Endothelial cell of umbilical vein (primary cell): ENCODE results near the gene ETFBKMT. TPM values are rescaled to one million over a fixed set of nuclear protein-coding genes. Genes with fewer than 3 reads are reported as not detected.
"Not testable (repeated sequence)": the region's sequence is repeated elsewhere in the genome, so short reads cannot be mapped to it uniquely, and the experiment has no call there.

Experiments
- BruUV-seq: library from RNA; stranded (reverse); fragments of 400-500 nt; replicated peaks from 2 replicates; lab custom pipeline; 2021; lab: Mats Ljungman, UMichigan
- CTCF ChIA-PET: fragments of 300-600, 350-600 bp; sonication (Branson Sonifier 250); formaldehyde crosslinking; loops from one replicate; lab custom pipeline; 2021; ENCODE audit warnings: antibody characterized with exemption, inconsistent platforms; lab: Charles Lee
- POLR2A ChIA-PET: fragments of 300-600, 350-600 bp; sonication (Branson Sonifier 250); formaldehyde crosslinking; loops from one replicate; lab custom pipeline; 2021; ENCODE audit warnings: antibody characterized with exemption, inconsistent platforms; lab: Charles Lee
- DNase-seq: peaks from one replicate; pipeline ENCODE4 v3.0.0-alpha.2; 2011; ENCODE audit warnings: low read depth, low spot score
- FAIRE-seq: peaks from 2 replicates; lab custom pipeline; 2011; peaks lifted over from hg19 to GRCh38; lab: Jason Lieb, UNC
- H2AFZ ChIP-seq: 2 replicates; pipeline ENCODE4 v1.6.0; 2012; ENCODE audit warnings: low read depth, low read length, control low read depth, inconsistent platforms
- H3K27ac ChIP-seq: 2 replicates; pipeline ENCODE4 v1.5.1; 2011; ENCODE audit warnings: low read depth, mild to moderate bottlenecking, control low read depth, low read length, moderate library complexity; ENCODE audit not compliant: insufficient read depth
- H3K27me3 ChIP-seq, 2 experiments: 2 replicates each; pipeline versions ENCODE4 v1.6.0 to v1.6.1; 2011; ENCODE audit warnings: low read length in 2 of 2, mixed read lengths in 1 of 2; ENCODE audit not compliant: control insufficient read depth in 2 of 2, insufficient read depth in 2 of 2
- H3K36me3 ChIP-seq, 2 experiments: 2 replicates in 1 of 2; 3 replicates in 1 of 2; pipeline ENCODE4 v1.5.1; 2011; ENCODE audit warnings: low read length in 2 of 2, mild to moderate bottlenecking in 1 of 2, moderate library complexity in 1 of 2; ENCODE audit not compliant: control insufficient read depth in 2 of 2, insufficient read depth in 2 of 2; ENCODE audit errors: extremely low read depth in 1 of 2
- H3K4me1 ChIP-seq: 3 replicates; pipeline ENCODE4 v1.5.1; 2011; ENCODE audit warnings: mild to moderate bottlenecking, low read length; ENCODE audit not compliant: control insufficient read depth, insufficient read depth; ENCODE audit errors: extremely low read depth
- H3K4me2 ChIP-seq: 2 replicates; pipeline ENCODE4 v1.6.1; 2011; ENCODE audit warnings: low read length, control low read depth, mixed read lengths; ENCODE audit not compliant: insufficient read depth
- H3K4me3 ChIP-seq, 3 experiments: fragments of 200-600 bp in 1 of 3; sonication (generic), shearing (Covaris generic) in 1 of 3; replicated peaks in 1 of 3; 2 replicates each; pipeline ENCODE4 v1.5.1; 2011 to 2016; ENCODE audit warnings: control low read depth in 3 of 3, low read length in 3 of 3, mild to moderate bottlenecking in 2 of 3, inconsistent platforms in 1 of 3, low read depth in 1 of 3, moderate library complexity in 1 of 3; ENCODE audit not compliant: insufficient read depth in 1 of 3
- H3K79me2 ChIP-seq: 2 replicates; pipeline ENCODE4 v1.6.0; 2012; ENCODE audit warnings: low read length, inconsistent platforms; ENCODE audit not compliant: control insufficient read depth, insufficient read depth
- H3K9ac ChIP-seq: replicated peaks from 2 replicates; pipeline ENCODE3; 2011; ENCODE audit warnings: low read length, control low read depth; ENCODE audit not compliant: insufficient read depth; ENCODE audit errors: extremely low read depth
- H3K9me1 ChIP-seq: replicated peaks from 3 replicates; pipeline ENCODE4 v1.6.0; 2011; ENCODE audit warnings: mild to moderate bottlenecking, low read length; ENCODE audit not compliant: control insufficient read depth, insufficient read depth; ENCODE audit errors: extremely low read depth
- H3K9me3 ChIP-seq: replicated peaks from 2 replicates; pipeline ENCODE4 v1.5.1; 2012; ENCODE audit warnings: low read length, inconsistent platforms; ENCODE audit not compliant: control insufficient read depth, insufficient read depth
- H4K20me1 ChIP-seq: replicated peaks from 2 replicates; pipeline ENCODE3; 2011; ENCODE audit warnings: mild to moderate bottlenecking, low read length; ENCODE audit not compliant: control insufficient read depth, insufficient read depth; ENCODE audit errors: extremely low read depth
- CTCF ChIP-seq, 2 donors: IDR thresholded peaks; 1 replicate in 1 of 2; 2 replicates in 1 of 2; pipeline ENCODE4 v1.5.1; 2011; ENCODE audit warnings: low read length in 2 of 2, mild to moderate bottlenecking in 2 of 2, moderate library complexity in 2 of 2, control low read depth in 1 of 2, inconsistent platforms in 1 of 2, low read depth in 1 of 2; ENCODE audit not compliant: insufficient read depth in 1 of 2; ENCODE audit errors: extremely low read depth in 1 of 2
- EZH2 ChIP-seq: IDR thresholded peaks from 2 replicates; pipeline ENCODE4 v1.6.1; 2012; ENCODE audit warnings: borderline replicate concordance, low read depth, mild to moderate bottlenecking, moderate library complexity, low read length, inconsistent platforms; ENCODE audit not compliant: severe bottlenecking
- FOS ChIP-seq: IDR thresholded peaks from 2 replicates; pipeline ENCODE4 v1.6.1; 2011; ENCODE audit warnings: mild to moderate bottlenecking, low read length, moderate library complexity, borderline replicate concordance; ENCODE audit not compliant: insufficient read depth
- GATA2 ChIP-seq: IDR thresholded peaks from 2 replicates; pipeline ENCODE4 v1.7.0; 2011; ENCODE audit warnings: low read depth, mild to moderate bottlenecking, moderate library complexity, mixed read lengths, low read length; ENCODE audit not compliant: insufficient read length, insufficient read depth
- JUN ChIP-seq: IDR thresholded peaks from 2 replicates; pipeline ENCODE4 v1.6.1; 2011; ENCODE audit warnings: borderline replicate concordance, low read depth; ENCODE audit not compliant: insufficient read length, insufficient read depth
- MAX ChIP-seq: IDR thresholded peaks from 2 replicates; pipeline ENCODE4 v1.6.1; 2011; ENCODE audit not compliant: insufficient read depth, insufficient read length
- MYC ChIP-seq: IDR thresholded peaks from one replicate; pipeline ENCODE4 v1.6.1; 2011; ENCODE audit warnings: mild to moderate bottlenecking, low read depth, low read length
- POLR2A ChIP-seq: IDR thresholded peaks from 2 replicates; pipeline ENCODE4 v1.6.1; 2012; ENCODE audit warnings: low read depth, mild to moderate bottlenecking, control low read depth, low read length
- POLR2AphosphoS5 ChIP-seq: IDR thresholded peaks from 2 replicates; pipeline ENCODE4 v1.6.1; 2012; ENCODE audit warnings: low read depth, mild to moderate bottlenecking, control low read depth, low read length, moderate library complexity; ENCODE audit not compliant: insufficient read depth
- dilution Hi-C: fragments of 300-500 bp; cut with MboI; formaldehyde crosslinking; loops from one replicate; pipeline ENCODE4 v1.15.0; 2019; ENCODE audit warnings: low sequenced_read_pairs; ENCODE audit not compliant: extremely low pct_ligation_motif_present
- intact Hi-C: fragments of 100-400 bp; cut with micrococcal nuclease; formaldehyde crosslinking; loops from one replicate; pipeline ENCODE4 v1.10.0; 2022
- polyA plus RNA-seq, 4 experiments: library from polyadenylated mRNA; depleted of rRNA in 3 of 4; stranded (reverse) in 3 of 4; unstranded in 1 of 4; fragments of >200 nt; gene quantifications; 2 replicates each; pipeline versions ENCODE4 v1.2.1 to v1.2.3, GENCODE V29; 2011 to 2012; ENCODE audit warnings: missing spikeins in 1 of 4
- total RNA-seq: library from RNA; stranded (reverse); gene quantifications from 2 replicates; pipeline ENCODE4 v1.2.3, GENCODE V29; 2021

The ETFBKMT gene
- total and polyA plus RNA-seq, 2 donors (not counting 3 experiments of a cell fraction or from before 2014, with no cell fraction given), result 1.4 to 3.1 TPM

- H3K4me2 ChIP-seq, FAIRE-seq, CTCF ChIA-PET, H3K27me3 ChIP-seq, H3K4me3 ChIP-seq, DNase-seq, H3K27ac ChIP-seq, H3K9me3 ChIP-seq, intact Hi-C loops, H3K4me1 ChIP-seq, H3K9me1 ChIP-seq, dilution Hi-C loops, POLR2A ChIA-PET, H2AFZ ChIP-seq, H3K9ac ChIP-seq, H4K20me1 ChIP-seq, H3K79me2 ChIP-seq, BruUV-seq, H3K36me3 ChIP-seq: not testable (repeated sequence)
These were observed 59.2 kb downstream of the ETFBKMT start for GRCh38 chr12:31718542-31719198.

GRCh38 chr12:31722580-31722979 lies 63.1 kb downstream of the ETFBKMT start:
- intact Hi-C loops, result no loop called here
- Histone ChIP-seq H2AFZ (no peak overlapping the region), H4K20me1 (no peaks in the 10 kb centered on the region), H3K27ac (no peak overlapping the region), H3K36me3 (no peaks in the 10 kb centered on the region), H3K9ac (no peak overlapping the region), H3K4me2 (no peak overlapping the region), H3K27me3 (no peaks in the 10 kb centered on the region), H3K9me1 (no peaks in the 10 kb centered on the region), H3K9me3 (no peaks in the 10 kb centered on the region), H3K79me2 (peaks cover 1% of the 10 kb centered on the region), H3K4me1 (no peaks in the 10 kb centered on the region), H3K4me3 (no peak overlapping the region)
- ChIA-PET POLR2A (no interaction called here), CTCF (interaction anchor here (1.1 kb wide), 1 partner anchor 24 kb away, joined by 3 read pairs; no protein-coding TSS in a partner anchor)
- TF ChIP-seq MAX, result no peak
- no peak for TF ChIP-seq MYC
- TF ChIP-seq GATA2, result no peak
- no peak for TF ChIP-seq CTCF (IDR thresholded peaks at IDR 0.05; ENCODE audit: extremely low read depth in 1 of 2, insufficient read depth in 1 of 2, low read depth in 1 of 2, low read length in 2 of 2)
- no peak for TF ChIP-seq POLR2A
- TF ChIP-seq POLR2AphosphoS5, result no peak
- no peak for TF ChIP-seq FOS
- TF ChIP-seq JUN, result no peak
- TF ChIP-seq EZH2, result no peak
- dilution Hi-C loops, result no loop called here
- DNase-seq (no peak), FAIRE-seq (no peak)
- BruUV-seq, result no TSS peak
